GM10847 (cell line): Measurements from ENCODE around the gene FAM200C.

ENCODE experiments used
- POLR2A ChIP-seq: IDR thresholded peaks from 2 replicates; pipeline ENCODE4 v1.6.1; 2011; ENCODE audit not compliant: insufficient read length; ENCODE audit errors: extremely low read depth

FAM200C gene

GRCh38 chr5:160380041-160380440 is 19.8 kb downstream of the FAM200C start:
- no peak for TF ChIP-seq POLR2A

- no peak for TF ChIP-seq POLR2A
These were observed 20.3 kb downstream of the FAM200C start for GRCh38 chr5:160379511-160379910.

DNA sequence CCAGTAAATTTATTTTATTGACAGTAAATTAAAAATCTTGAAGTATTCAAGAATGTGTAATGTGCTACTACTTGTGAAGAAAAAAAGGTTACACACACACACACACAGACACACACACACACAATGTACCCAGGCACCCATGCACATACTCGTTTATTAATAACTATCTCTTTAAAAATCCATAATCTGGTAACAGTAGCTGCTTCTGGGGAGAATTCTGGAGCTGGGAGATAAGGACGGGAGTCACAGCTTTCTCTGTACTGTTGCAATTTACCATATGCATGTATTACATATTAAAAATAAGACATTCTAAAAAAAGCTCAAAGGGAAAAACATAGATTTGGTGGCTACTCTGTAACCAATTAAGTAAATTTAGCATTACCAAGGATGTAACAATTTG is 21.5 kb downstream of the FAM200C start:
- no peak for TF ChIP-seq POLR2A

DNA sequence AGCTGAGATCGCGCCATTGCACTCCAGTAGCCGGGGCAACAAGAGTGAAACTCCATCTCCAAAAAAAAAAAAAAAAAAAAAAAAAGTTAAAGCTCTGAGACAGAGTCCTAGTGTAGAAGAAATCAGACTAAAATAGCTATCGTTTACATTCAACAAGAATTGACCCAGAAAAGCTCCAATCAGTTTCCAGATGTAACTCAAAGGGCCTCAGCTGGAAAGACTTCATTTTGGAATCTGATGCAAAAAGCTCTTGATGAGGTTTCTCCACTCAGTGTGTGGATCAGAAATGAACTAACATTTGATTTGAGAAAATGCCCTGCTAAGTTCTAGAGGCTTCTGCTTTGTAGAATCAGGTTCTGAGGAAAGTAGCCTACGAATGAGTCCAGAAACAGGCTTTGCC is 22.2 kb downstream of the FAM200C start:
- no peak for TF ChIP-seq POLR2A

DNA sequence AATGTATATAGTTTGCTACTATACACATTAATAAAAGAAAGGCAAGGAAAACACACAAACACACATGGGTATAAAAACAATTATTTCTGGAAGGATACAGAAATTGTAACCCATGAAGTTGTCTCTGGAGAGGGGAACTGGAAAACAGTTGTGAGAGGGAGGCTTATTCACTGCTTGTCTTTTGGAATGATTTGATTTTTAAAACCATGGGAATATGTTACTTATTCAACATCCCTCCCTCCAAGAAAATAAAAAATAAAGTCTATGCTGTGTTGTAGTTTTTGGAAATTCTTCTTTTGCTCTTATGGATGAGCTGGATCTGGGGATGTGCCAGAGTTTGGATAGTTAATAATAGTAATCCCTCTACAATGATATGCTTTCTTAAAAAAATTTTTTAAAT is 23.4 kb downstream of the FAM200C start:
- no peak for TF ChIP-seq POLR2A

- TF ChIP-seq POLR2A = no peak
These were observed 24.2 kb downstream of the FAM200C start for GRCh38 chr5:160375701-160376100.

DNA sequence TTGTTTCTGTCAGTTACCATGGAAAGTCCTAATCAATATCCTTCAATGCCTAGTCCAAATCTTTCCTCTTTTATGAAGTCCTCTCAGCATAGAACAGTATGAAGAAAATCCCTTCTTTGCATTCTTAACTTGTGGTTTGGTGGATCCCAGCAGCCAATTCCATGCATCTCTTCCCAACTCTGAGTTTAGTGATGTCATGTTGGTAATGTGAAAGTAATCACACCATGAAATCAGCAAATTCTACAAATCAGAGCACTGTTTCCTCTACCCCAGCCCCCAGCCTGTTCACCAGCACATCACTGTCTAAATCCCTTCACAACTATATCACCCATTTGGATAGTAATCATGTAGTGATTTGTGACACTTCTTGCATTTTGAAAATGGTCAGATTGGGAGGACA is 24.7 kb downstream of the FAM200C start:
- TF ChIP-seq POLR2A = no peak

DNA sequence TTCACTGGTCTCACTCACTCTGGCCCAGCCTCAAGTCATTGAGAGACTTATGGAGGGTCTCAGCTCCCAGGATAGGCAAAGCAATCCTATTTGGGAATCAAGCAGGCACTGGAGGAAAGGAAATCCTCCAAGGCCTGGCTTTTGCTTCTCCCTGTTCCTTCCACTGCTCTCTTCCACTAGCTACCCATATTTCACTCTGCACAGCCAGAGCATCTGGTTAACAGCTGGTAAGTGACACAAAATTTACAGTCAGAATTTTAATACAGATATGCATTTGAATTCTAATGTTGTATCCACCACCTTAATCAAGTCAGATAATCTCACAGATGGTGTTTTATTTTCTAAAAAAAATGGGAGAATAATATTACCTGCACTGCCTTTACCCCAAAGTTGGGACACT is 28.6 kb downstream of the FAM200C start:
- TF ChIP-seq POLR2A = no peak

DNA sequence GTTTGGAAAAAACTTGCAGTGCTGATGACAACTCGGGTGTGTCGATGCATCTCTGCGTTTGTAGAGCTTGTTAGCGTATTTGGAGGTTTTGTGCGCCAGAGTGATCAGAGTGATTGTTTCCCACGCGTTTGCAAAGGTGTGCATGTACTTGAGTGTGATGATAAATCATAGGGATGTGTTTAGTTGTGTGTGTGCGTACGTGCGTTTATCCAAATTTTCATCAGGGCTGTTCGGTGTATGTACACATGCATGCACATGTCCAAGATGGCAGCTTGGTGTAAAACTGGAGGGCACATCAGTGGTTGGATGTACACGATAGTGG is 29.2 kb downstream of the FAM200C start:
- no peak for TF ChIP-seq POLR2A

- no peak for TF ChIP-seq POLR2A
These were observed 29.7 kb downstream of the FAM200C start, which contains the start of gene C1QTNF2 for GRCh38 chr5:160369990-160370712. C1QTNF2 (minus strand) TSS chr5:160370626; CDS start chr5:160355011, 15,615 bp downstream.

DNA sequence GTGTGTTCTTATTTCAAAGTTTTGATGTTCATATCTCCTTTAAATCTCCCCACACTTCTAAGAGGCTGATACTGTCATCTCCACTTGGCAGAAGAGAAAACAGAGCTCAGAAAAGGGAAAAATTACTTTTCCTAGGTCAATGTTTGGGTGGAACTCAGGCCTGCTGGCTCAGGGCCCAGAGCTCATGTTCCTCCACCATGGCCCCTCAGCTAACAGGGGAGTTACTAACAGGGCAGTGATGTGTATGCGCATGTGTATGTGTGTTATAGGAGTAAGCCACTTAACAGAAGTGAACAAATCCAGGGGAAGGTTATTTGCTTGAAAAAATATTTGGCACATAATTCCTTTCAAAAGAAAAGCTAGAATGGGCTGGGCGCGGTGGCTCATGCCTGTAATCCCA is 32.0 kb downstream of the FAM200C start:
- no peak for TF ChIP-seq POLR2A

DNA sequence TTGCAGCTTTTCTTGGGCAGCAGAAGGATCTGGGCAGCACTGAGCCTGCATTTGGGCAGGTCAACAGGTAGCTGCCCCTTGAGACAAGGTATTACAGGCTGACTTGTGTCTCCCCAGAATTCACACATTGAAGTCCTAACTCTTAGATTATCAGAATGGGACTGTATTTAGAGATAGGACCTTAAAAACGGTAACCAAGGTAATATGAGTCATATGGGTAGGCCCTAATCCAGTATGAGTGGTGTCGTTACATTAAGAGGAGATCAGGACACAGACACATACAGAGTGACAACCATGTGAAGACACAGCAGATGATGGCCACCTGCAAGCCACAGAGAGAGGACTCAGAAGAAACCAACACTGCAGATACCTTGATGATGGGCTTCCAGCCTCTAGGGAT is 32.6 kb downstream of the FAM200C start:
- TF ChIP-seq POLR2A = no peak

DNA sequence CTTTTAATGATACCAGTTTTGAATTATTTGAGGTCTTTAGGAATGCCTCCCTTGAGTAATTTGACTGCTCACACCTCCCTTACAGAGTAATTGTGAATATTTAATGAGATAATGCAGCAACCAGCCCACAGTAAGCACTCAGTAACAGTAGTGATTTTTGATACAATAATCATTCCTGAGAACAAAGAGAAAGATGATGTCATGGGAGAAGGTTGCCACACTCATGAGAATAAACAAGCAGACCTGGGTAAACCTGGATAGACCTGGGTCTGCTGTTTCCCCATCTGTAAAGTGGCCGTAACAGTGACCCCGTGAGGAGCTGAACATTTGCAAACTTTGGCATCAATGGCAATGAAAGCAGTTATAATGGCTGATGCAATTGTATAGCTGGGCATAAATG is 33.6 kb downstream of the FAM200C start:
- TF ChIP-seq POLR2A = no peak

GRCh38 chr5:160363660-160364395 is 36.0 kb downstream of the FAM200C start:
- TF ChIP-seq POLR2A = no peak

DNA sequence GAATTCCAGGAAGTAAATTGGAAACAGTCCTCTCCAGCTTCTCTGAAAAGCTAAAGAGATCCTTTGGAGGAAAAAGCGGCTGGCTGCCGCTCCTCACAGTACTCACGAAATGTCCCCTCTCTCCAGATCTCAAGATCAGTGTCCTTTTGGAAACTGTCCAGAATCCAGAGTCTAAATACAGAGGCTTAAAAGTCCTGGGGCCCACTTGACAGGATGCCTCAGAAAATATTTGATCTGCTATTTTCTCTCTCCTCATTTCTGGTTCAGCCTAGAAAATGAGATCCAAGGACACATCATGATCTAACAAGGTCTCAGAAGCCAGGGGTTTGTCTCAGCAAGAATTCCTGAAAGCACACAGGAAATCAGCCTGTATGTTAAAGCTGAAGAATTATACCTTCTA is 36.6 kb downstream of the FAM200C start:
- TF ChIP-seq POLR2A = no peak

- TF ChIP-seq POLR2A = no peak
These were observed 38.1 kb downstream of the FAM200C start for GRCh38 chr5:160361624-160362228.
